Esophagus squamous epithelium (tissue), 4 donors: Measurements from ENCODE around the gene GOLGA6L22.
"Not testable (repeated sequence)": the region's sequence is repeated elsewhere in the genome, so short reads cannot be mapped to it uniquely, and the experiment has no call there.

Experiments
- CTCF ChIP-seq, 6 experiments: fragments of 450-650 bp in 4 of 6; fragments of 200-600 bp in 2 of 6; sonication (generic) in 2 of 6; IDR thresholded peaks; one replicate each; pipeline ENCODE4 v1.5.1; 2016 to 2019; ENCODE audit warnings: antibody characterized with exemption in 6 of 6, mild to moderate bottlenecking in 4 of 6, moderate library complexity in 4 of 6
- POLR2A ChIP-seq, 4 donors: fragments of 450-650 bp; IDR thresholded peaks; one replicate each; pipeline ENCODE4 v1.6.1; 2017; ENCODE audit warnings: antibody characterized with exemption in 4 of 4, mild to moderate bottlenecking in 4 of 4, moderate library complexity in 3 of 4

GRCh38 chr15:22417288-22417687, 41.4 kb upstream of the GOLGA6L22 start:
- not testable (repeated sequence) for TF ChIP-seq POLR2A, CTCF (IDR thresholded peaks at IDR 0.05)
